Right atrium auricular region (tissue), 2 donors: ENCODE measurements around the gene KCNA2. TPM values are rescaled to one million over a fixed set of nuclear protein-coding genes. Genes with fewer than 3 reads are reported as not detected.
A peak's percentile ranks its signal among the peaks of the same experiment; 100 is the strongest.

Experiments used
- DNase-seq: peaks from one replicate; pipeline ENCODE4 v3.0.0-alpha.2; 2019; ENCODE audit warnings: low spot score
- H3K27ac ChIP-seq, 2 donors: fragments of 200-600 bp; sonication (generic); 1 replicate in 1 of 2; 2 replicates in 1 of 2; pipeline ENCODE4 v1.5.1; 2016 to 2019
- H3K27me3 ChIP-seq, 2 donors: fragments of 200-600 bp; sonication (generic); one replicate each; pipeline versions ENCODE4 v1.5.1 to v1.6.0; 2017 to 2019
- H3K36me3 ChIP-seq: fragments of 200-600 bp; sonication (generic); one replicate; pipeline ENCODE4 v1.5.1; 2016
- H3K4me1 ChIP-seq, 2 donors: fragments of 200-600 bp; sonication (generic); one replicate each; pipeline versions ENCODE4 v1.5.1 to v1.6.0; 2017 to 2019
- H3K4me3 ChIP-seq, 2 donors: fragments of 200-600 bp; sonication (generic); 1 replicate in 1 of 2; 2 replicates in 1 of 2; pipeline ENCODE4 v1.5.1; 2017 to 2019; ENCODE audit warnings: mild to moderate bottlenecking in 1 of 2, moderate library complexity in 1 of 2
- H3K9me3 ChIP-seq, 2 donors: fragments of 200-600 bp; sonication (generic); one replicate each; pipeline ENCODE4 v1.5.1; 2019
- CTCF ChIP-seq, 2 donors: fragments of 200-600 bp; sonication (generic); IDR thresholded peaks; one replicate each; pipeline ENCODE4 v1.5.1; 2019; ENCODE audit warnings: antibody characterized with exemption in 2 of 2
- total RNA-seq, 2 donors: library from RNA; depleted of rRNA; stranded (reverse); fragments of >200 nt; gene quantifications; one replicate each; pipeline ENCODE4 v1.1.0, GENCODE V29; 2016

Gene KCNA2
- total RNA-seq, 2 donors from 2014 or later, result 0.28 to 0.78 TPM

- Histone ChIP-seq H3K4me1 (no peaks in the 10 kb centered on the region), H3K27ac (no peak overlapping the region), H3K9me3 (no peaks in the 10 kb centered on the region), H3K27me3 (no peaks in the 10 kb centered on the region), H3K4me3 (no peak overlapping the region), H3K36me3 (no peaks in the 10 kb centered on the region)
- TF ChIP-seq CTCF (IDR thresholded peaks at IDR 0.05), result no peak
- no peak for DNase-seq
Measured at GRCh38 chr1:110561596-110561995, 44.6 kb downstream of the KCNA2 start.

DNA sequence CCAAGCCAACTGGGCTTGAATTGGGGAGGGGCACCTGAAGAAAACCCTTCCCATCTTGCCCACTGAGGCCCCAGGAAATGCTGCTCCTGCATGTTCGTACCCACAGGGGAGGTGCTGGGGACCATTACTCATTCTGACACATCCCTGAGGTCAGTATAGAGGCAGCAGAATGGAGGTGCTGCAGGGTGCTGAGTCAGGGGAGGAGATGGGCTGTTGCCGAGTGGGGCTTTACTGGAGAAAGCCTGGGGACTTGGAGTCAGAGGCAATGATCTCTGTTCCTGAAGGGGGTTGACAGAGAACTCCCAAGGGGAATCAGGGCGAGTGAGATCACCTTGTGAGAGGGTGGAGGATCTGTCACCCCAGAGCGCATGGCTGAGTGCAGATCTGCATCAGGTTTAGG is 47.0 kb downstream of the KCNA2 start:
- Histone ChIP-seq H3K9me3 (no peaks in the 10 kb centered on the region), H3K27ac (no peak overlapping the region), H3K27me3 (no peaks in the 10 kb centered on the region), H3K4me3 (no peak overlapping the region), H3K36me3 (no peaks in the 10 kb centered on the region), H3K4me1 (peaks cover 0 to 14% of the 10 kb centered on the region in 2 donors)
- TF ChIP-seq CTCF (IDR thresholded peaks at IDR 0.05), result no peak
- DNase-seq, result no peak

- peaks cover 0 to 14% of the 10 kb centered on the region in 2 donors for H3K4me1 ChIP-seq
- no peak overlapping the region for H3K4me3 ChIP-seq
- DNase-seq, result no peak
- H3K9me3 ChIP-seq, result no peaks in the 10 kb centered on the region
- no peaks in the 10 kb centered on the region for H3K36me3 ChIP-seq
- no peak overlapping the region for H3K27ac ChIP-seq
- no peak for TF ChIP-seq CTCF (IDR thresholded peaks at IDR 0.05)
- H3K27me3 ChIP-seq, result no peaks in the 10 kb centered on the region
Measured at GRCh38 chr1:110557481-110557880, 48.7 kb downstream of the KCNA2 start.

DNA sequence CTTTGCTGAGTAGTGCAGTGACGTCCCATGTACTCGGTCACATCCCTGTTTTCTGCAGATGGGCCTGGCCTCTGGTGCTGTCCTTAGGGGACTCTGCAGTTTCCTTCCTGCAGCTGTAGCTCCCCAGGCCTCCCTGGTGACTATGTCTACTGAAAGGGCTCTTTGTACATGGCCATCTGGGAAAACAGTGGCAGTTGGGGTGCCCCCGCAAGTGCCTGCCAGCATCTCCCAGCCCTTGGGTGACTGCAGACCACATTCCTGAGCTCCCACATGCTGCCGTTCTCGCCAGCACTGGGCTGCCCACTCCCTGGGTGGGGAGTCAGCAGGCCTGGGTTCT is 49.7 kb downstream of the KCNA2 start:
- no peak for TF ChIP-seq CTCF (IDR thresholded peaks at IDR 0.05)
- no peak for DNase-seq
- peaks cover 0 to 14% of the 10 kb centered on the region in 2 donors for H3K4me1 ChIP-seq
- no peaks in the 10 kb centered on the region for H3K36me3 ChIP-seq
- no peak overlapping the region for H3K4me3 ChIP-seq
- no peaks in the 10 kb centered on the region for H3K27me3 ChIP-seq
- H3K9me3 ChIP-seq, result no peaks in the 10 kb centered on the region
- no peak overlapping the region for H3K27ac ChIP-seq

- TF ChIP-seq CTCF (IDR thresholded peaks at IDR 0.05), result no peak
- H3K4me3 ChIP-seq, result peak overlapping the region; percentile 24 to 45
- no peaks in the 10 kb centered on the region for H3K36me3 ChIP-seq
- no peaks in the 10 kb centered on the region for H3K9me3 ChIP-seq
- no peak overlapping the region for H3K27ac ChIP-seq
- no peaks in the 10 kb centered on the region for H3K27me3 ChIP-seq
- no peak for DNase-seq
- peaks cover 0 to 14% of the 10 kb centered on the region in 2 donors for H3K4me1 ChIP-seq
Measured at GRCh38 chr1:110555807-110556470, 50.2 kb downstream of the KCNA2 start.
